AG04449 (cell line): ENCODE data around the gene PDCD5.

Source experiments
- CTCF ChIA-PET: fragments of 350-600 bp; formaldehyde crosslinking; extraction: SDS; loops from one replicate; lab custom pipeline; 2021; ENCODE audit warnings: antibody characterized with exemption; lab: Yijun Ruan, JAX
- POLR2A ChIA-PET: fragments of 400-600, 350-600 bp; formaldehyde crosslinking; extraction: SDS; loops from one replicate; lab custom pipeline; 2020; ENCODE audit warnings: antibody characterized with exemption, inconsistent platforms; lab: Yijun Ruan, JAX
- DNase-seq: peaks from one replicate; pipeline ENCODE4 v3.0.0-alpha.2; 2010; ENCODE audit warnings: low read depth, low spot score
- H3K4me3 ChIP-seq: 2 replicates; pipeline ENCODE4 v1.5.1; 2011; ENCODE audit warnings: low read depth, mild to moderate bottlenecking, control low read depth, low read length
- CTCF ChIP-seq: IDR thresholded peaks from one replicate; pipeline ENCODE4 v1.5.1; 2011; ENCODE audit warnings: mild to moderate bottlenecking, moderate library complexity, low read length, control low read depth, inconsistent platforms; ENCODE audit not compliant: insufficient read depth; ENCODE audit errors: missing control alignments

The PDCD5 gene

GRCh38 chr19:32606289-32606688, 25.3 kb downstream of the PDCD5 start:
- DNase-seq, result no peak
- CTCF ChIA-PET, result no interaction called here
- H3K4me3 ChIP-seq, result no peak overlapping the region
- POLR2A ChIA-PET, result no interaction called here
- no peak for TF ChIP-seq CTCF

GRCh38 chr19:32607479-32607878, 26.5 kb downstream of the PDCD5 start:
- no peak for TF ChIP-seq CTCF
- no peak overlapping the region for H3K4me3 ChIP-seq
- ChIA-PET POLR2A (no interaction called here), CTCF (no interaction called here)
- no peak for DNase-seq

DNA sequence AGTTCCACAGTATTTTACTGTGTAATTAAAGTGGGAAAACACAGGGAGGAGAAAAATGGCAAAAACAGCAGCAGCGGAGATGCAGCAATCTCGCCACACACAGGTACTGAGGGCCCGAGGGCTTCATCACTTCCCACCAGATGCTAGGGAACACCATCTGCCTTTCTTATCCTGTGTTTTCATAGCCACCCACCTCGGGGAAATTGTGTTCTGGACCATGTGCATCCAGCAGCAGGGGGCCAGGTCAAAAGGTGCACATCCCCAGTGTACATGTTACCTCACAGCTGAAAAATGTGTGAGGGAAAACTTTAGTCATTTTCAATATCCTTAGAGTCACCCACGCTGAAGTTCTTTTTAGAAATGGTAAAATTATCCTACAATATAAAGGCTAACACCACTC, 30.2 kb downstream of the PDCD5 start:
- no peak for TF ChIP-seq CTCF
- no peak for DNase-seq
- POLR2A ChIA-PET, result no interaction called here
- no peak overlapping the region for H3K4me3 ChIP-seq
- CTCF ChIA-PET, result interaction anchor here (1.2 to 3.9 kb wide), 2 partner anchors 11 to 13 kb away, joined by 3 to 11 read pairs; no protein-coding TSS in a partner anchor

- no peak overlapping the region for H3K4me3 ChIP-seq
- no peak for DNase-seq
- ChIA-PET POLR2A (no interaction called here), CTCF (interaction anchor here (3.9 kb wide), 1 partner anchor 15 kb away, joined by 11 read pairs; no protein-coding TSS in a partner anchor)
- TF ChIP-seq CTCF, result no peak
These were observed 32.0 kb downstream of the PDCD5 start for GRCh38 chr19:32613008-32613407.

DNA sequence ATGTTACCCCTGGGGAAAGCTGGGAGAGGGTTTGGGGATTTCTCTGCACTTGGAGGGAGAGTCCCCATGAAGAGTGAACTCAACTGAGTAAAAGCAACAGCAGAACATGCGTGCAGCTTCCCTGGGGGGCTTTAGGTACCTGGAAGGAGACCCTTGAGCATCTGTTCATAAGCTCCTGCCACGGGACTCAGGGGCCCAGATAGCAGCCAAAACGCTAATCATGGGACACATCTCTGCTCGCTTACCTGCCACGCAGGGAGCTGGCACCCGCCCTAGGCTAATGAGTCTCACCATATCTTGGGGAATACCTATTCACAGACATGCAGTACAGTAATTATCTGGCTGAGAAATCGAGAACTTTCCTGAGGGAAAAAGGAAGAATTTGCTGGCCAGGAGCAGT, 33.9 kb downstream of the PDCD5 start:
- TF ChIP-seq CTCF, result no peak
- CTCF ChIA-PET, result interaction anchor here (0.9 kb wide), 1 partner anchor 15 kb away, joined by 3 read pairs; no protein-coding TSS in a partner anchor
- DNase-seq, result no peak
- POLR2A ChIA-PET, result no interaction called here
- no peak overlapping the region for H3K4me3 ChIP-seq

DNA sequence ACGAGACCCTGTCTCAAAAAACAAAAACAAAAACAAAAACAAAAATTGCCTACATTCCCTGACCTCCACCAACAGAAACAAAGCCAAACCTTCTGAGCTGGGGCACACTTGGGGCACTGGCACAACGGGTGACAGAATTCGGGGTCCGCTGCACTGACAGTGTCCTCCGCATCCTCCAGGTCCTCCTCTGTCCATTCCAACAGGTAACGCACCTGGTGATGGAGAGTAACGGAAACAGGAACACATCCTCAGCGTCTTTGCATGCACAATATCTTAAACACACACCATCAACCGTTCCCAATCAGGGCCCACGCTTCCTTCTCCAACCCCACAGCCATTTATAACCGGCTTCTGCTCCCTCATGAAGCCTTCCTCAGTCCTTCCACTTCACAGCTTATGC, 34.6 kb downstream of the PDCD5 start:
- CTCF ChIA-PET, result no interaction called here
- TF ChIP-seq CTCF, result no peak
- no peak for DNase-seq
- POLR2A ChIA-PET, result no interaction called here
- H3K4me3 ChIP-seq, result no peak overlapping the region
